SK-N-SH (cell line): Measurements from ENCODE around the gene WIPF2.

Experiments
- EZH2phosphoT487 ChIP-seq: fragments of 200-600 bp; sonication (generic); IDR thresholded peaks from 2 replicates; pipeline ENCODE4 v1.6.1; 2017; ENCODE audit warnings: low read depth, mixed run types, mild to moderate bottlenecking, antibody characterized with exemption, moderate library complexity, borderline replicate concordance
- GABPA ChIP-seq: IDR thresholded peaks from 2 replicates; pipeline ENCODE4 v1.4.0; 2012; ENCODE audit warnings: low read depth, mild to moderate bottlenecking
- POLR2AphosphoS5 ChIP-seq: IDR thresholded peaks from 2 replicates; pipeline ENCODE4 v1.6.1; 2012; ENCODE audit warnings: low read depth, low read length
- RAD21 ChIP-seq: IDR thresholded peaks from 2 replicates; pipeline ENCODE4 v1.6.1; 2012; ENCODE audit warnings: mild to moderate bottlenecking, low read length
- TF ChIP-seq, protein P1 (sequence below): fragments of 200-600 bp; sonication (generic); IDR thresholded peaks from 2 replicates; pipeline ENCODE4 v1.6.1; 2017; ENCODE audit warnings: antibody characterized with exemption, mild to moderate bottlenecking, moderate library complexity
- TF ChIP-seq, protein P2 (sequence below): IDR thresholded peaks from 2 replicates; pipeline ENCODE4 v1.6.1; 2012; ENCODE audit warnings: mild to moderate bottlenecking, low read depth, low read length, moderate library complexity
- TF ChIP-seq, protein P3 (sequence below): IDR thresholded peaks from 2 replicates; pipeline ENCODE4 v1.4.0; 2012; ENCODE audit warnings: low read depth, borderline replicate concordance

DNA sequence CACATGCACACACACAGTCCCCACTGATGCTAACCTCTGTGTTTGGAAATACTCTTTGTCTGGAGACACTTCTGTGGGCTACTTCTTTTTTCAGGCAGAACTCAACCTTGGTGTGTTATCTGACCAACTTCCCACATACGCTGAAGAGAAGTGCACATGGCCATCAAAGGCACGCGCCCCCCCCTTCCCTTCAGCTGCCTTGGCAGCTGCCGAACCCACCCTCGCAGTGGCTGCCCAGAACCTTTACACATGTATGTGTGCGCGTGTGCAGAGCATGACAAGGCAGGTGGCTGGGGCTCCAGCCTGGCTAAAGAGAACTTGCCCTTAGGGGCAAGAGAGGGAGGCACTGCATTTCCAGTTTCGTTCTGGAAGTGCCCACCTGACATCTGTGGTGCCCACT is 37.9 kb upstream of the WIPF2 start:
- no peak for TF ChIP-seq POLR2AphosphoS5
- TF ChIP-seq EZH2phosphoT487 = no peak
- no peak for TF ChIP-seq RAD21
- TF ChIP-seq, protein P1, sequence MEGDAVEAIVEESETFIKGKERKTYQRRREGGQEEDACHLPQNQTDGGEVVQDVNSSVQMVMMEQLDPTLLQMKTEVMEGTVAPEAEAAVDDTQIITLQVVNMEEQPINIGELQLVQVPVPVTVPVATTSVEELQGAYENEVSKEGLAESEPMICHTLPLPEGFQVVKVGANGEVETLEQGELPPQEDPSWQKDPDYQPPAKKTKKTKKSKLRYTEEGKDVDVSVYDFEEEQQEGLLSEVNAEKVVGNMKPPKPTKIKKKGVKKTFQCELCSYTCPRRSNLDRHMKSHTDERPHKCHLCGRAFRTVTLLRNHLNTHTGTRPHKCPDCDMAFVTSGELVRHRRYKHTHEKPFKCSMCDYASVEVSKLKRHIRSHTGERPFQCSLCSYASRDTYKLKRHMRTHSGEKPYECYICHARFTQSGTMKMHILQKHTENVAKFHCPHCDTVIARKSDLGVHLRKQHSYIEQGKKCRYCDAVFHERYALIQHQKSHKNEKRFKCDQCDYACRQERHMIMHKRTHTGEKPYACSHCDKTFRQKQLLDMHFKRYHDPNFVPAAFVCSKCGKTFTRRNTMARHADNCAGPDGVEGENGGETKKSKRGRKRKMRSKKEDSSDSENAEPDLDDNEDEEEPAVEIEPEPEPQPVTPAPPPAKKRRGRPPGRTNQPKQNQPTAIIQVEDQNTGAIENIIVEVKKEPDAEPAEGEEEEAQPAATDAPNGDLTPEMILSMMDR = no peak
- TF ChIP-seq, protein P2, sequence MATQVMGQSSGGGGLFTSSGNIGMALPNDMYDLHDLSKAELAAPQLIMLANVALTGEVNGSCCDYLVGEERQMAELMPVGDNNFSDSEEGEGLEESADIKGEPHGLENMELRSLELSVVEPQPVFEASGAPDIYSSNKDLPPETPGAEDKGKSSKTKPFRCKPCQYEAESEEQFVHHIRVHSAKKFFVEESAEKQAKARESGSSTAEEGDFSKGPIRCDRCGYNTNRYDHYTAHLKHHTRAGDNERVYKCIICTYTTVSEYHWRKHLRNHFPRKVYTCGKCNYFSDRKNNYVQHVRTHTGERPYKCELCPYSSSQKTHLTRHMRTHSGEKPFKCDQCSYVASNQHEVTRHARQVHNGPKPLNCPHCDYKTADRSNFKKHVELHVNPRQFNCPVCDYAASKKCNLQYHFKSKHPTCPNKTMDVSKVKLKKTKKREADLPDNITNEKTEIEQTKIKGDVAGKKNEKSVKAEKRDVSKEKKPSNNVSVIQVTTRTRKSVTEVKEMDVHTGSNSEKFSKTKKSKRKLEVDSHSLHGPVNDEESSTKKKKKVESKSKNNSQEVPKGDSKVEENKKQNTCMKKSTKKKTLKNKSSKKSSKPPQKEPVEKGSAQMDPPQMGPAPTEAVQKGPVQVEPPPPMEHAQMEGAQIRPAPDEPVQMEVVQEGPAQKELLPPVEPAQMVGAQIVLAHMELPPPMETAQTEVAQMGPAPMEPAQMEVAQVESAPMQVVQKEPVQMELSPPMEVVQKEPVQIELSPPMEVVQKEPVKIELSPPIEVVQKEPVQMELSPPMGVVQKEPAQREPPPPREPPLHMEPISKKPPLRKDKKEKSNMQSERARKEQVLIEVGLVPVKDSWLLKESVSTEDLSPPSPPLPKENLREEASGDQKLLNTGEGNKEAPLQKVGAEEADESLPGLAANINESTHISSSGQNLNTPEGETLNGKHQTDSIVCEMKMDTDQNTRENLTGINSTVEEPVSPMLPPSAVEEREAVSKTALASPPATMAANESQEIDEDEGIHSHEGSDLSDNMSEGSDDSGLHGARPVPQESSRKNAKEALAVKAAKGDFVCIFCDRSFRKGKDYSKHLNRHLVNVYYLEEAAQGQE = no peak
- TF ChIP-seq, protein P3, sequence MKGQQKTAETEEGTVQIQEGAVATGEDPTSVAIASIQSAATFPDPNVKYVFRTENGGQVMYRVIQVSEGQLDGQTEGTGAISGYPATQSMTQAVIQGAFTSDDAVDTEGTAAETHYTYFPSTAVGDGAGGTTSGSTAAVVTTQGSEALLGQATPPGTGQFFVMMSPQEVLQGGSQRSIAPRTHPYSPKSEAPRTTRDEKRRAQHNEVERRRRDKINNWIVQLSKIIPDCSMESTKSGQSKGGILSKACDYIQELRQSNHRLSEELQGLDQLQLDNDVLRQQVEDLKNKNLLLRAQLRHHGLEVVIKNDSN = no peak
- TF ChIP-seq GABPA = no peak
